ENCODE results near the gene NTN3.

The NTN3 gene

GRCh38 chr16:2497695-2498484 lies 26.8 kb downstream of the NTN3 start:
- no peak for DNase-seq

GRCh38 chr16:2498531-2499253 lies 27.6 kb downstream of the NTN3 start:
- no peak for DNase-seq

- DNase-seq: no peak
Measured at GRCh38 chr16:2499454-2499853, 28.4 kb downstream of the NTN3 start.

- no peak for DNase-seq
Measured at GRCh38 chr16:2499890-2500429, 28.9 kb downstream of the NTN3 start.

- no peak for DNase-seq
Measured at GRCh38 chr16:2500430-2500917, 29.4 kb downstream of the NTN3 start.

GRCh38 chr16:2500918-2501750 lies 30.0 kb downstream of the NTN3 start:
- DNase-seq: peak; percentile 87

GRCh38 chr16:2501946-2502895 lies 31.1 kb downstream of the NTN3 start:
- no peak for DNase-seq

- DNase-seq: no peak
Measured at GRCh38 chr16:2505695-2506094, 34.6 kb downstream of the NTN3 start.

GRCh38 chr16:2507052-2507659 lies 36.1 kb downstream of the NTN3 start:
- no peak for DNase-seq

GRCh38 chr16:2507665-2508064 lies 36.6 kb downstream of the NTN3 start:
- no peak for DNase-seq

- no peak for DNase-seq
Measured at GRCh38 chr16:2508722-2509400, 37.8 kb downstream of the NTN3 start.

- no peak for DNase-seq
Measured at GRCh38 chr16:2511128-2511800, 40.2 kb downstream of the NTN3 start.

GRCh38 chr16:2511996-2512734 lies 41.1 kb downstream of the NTN3 start:
- DNase-seq: no peak

- DNase-seq: peak; percentile 58
Measured at GRCh38 chr16:2512735-2513404, 41.8 kb downstream of the NTN3 start.

- peak; percentile 94 for DNase-seq
Measured at GRCh38 chr16:2513405-2514332, 42.6 kb downstream of the NTN3 start, which contains the start of gene ATP6V0C. Gene ATP6V0C (plus strand): TSS chr16:2513952. CDS start chr16:2514104, 152 bp downstream.

- DNase-seq: no peak
Measured at GRCh38 chr16:2514333-2515179, 43.5 kb downstream of the NTN3 start.

All from activated T-cell treated with anti-CD3 and anti-CD28 coated beads, Interleukin-2, amount 50 U/mL, for 1 hour (primary cell).